IMR-90 (cell line): Measurements from ENCODE around the gene USP53. TPM values are rescaled to one million over a fixed set of nuclear protein-coding genes. Genes with fewer than 3 reads are reported as not detected.

Source experiments
- ATAC-seq: fragments of 200-7000 bp; cut with Tn5 transposase; 2 replicates; pipeline ENCODE4 v1.9.1; 2020; ENCODE audit warnings: low read depth, mild to moderate bottlenecking, moderate library complexity
- BruUV-seq: library from RNA; stranded (reverse); fragments of 400-500 nt; replicated peaks from 2 replicates; lab custom pipeline; 2021; lab: Mats Ljungman, UMichigan
- CTCF ChIA-PET: fragments of 300-600 bp; formaldehyde crosslinking; extraction: SDS; loops from one replicate; lab custom pipeline; 2021; ENCODE audit warnings: antibody characterized with exemption; lab: Yijun Ruan, JAX
- POLR2A ChIA-PET: fragments of 300-600 bp; sonication (Branson Sonifier 250); formaldehyde crosslinking; loops from one replicate; lab custom pipeline; 2022; ENCODE audit warnings: antibody characterized with exemption; ENCODE audit not compliant: unreplicated experiment; lab: Charles Lee
- DNase-seq: peaks from one replicate; pipeline ENCODE4 v3.0.0; 2013
- H2AFZ ChIP-seq: replicated peaks from 2 replicates; pipeline ENCODE3; 2013; ENCODE audit warnings: low read length, mild to moderate bottlenecking; ENCODE audit not compliant: poor library complexity
- H2AK5ac ChIP-seq: 2 replicates; pipeline ENCODE4 v1.6.1; 2013; ENCODE audit warnings: low read depth, low read length, inconsistent platforms
- H2AK9ac ChIP-seq: replicated peaks from 2 replicates; pipeline ENCODE3; 2013; ENCODE audit warnings: mild to moderate bottlenecking, low read depth, low read length, moderate library complexity; ENCODE audit not compliant: poor library complexity
- H2BK120ac ChIP-seq: 2 replicates; pipeline ENCODE4 v1.6.1; 2013; ENCODE audit warnings: low read depth, low read length, inconsistent platforms
- H2BK15ac ChIP-seq: 3 replicates; pipeline ENCODE4 v1.6.1; 2013; ENCODE audit warnings: low read depth, low read length, inconsistent platforms
- H2BK20ac ChIP-seq: 2 replicates; pipeline ENCODE4 v1.6.1; 2013; ENCODE audit warnings: low read depth, mild to moderate bottlenecking, inconsistent platforms, low read length, moderate library complexity
- H2BK5ac ChIP-seq: 2 replicates; pipeline ENCODE4 v1.6.1; 2013; ENCODE audit warnings: mild to moderate bottlenecking, low read depth, low read length, inconsistent platforms; ENCODE audit not compliant: poor library complexity, severe bottlenecking
- H3K14ac ChIP-seq: replicated peaks from 2 replicates; pipeline ENCODE4 v1.6.1; 2013; ENCODE audit warnings: low read depth, low read length, inconsistent platforms
- H3K18ac ChIP-seq: 2 replicates; pipeline ENCODE4 v1.6.1; 2013; ENCODE audit warnings: low read depth, low read length, control low read depth
- H3K23ac ChIP-seq: 2 replicates; pipeline ENCODE4 v1.6.1; 2013; ENCODE audit warnings: low read depth, low read length, inconsistent platforms
- H3K27ac ChIP-seq: 2 replicates; pipeline ENCODE4 v1.5.1; 2013; ENCODE audit warnings: mild to moderate bottlenecking, control low read depth, low read length; ENCODE audit not compliant: insufficient read depth
- H3K27me3 ChIP-seq: 2 replicates; pipeline ENCODE4 v1.6.1; 2013; ENCODE audit warnings: low read length; ENCODE audit not compliant: control insufficient read depth, insufficient read depth
- H3K36me3 ChIP-seq: 2 replicates; pipeline ENCODE4 v1.6.1; 2013; ENCODE audit warnings: low read length, mixed read lengths; ENCODE audit not compliant: control insufficient read depth, insufficient read depth
- H3K4ac ChIP-seq: 2 replicates; pipeline ENCODE4 v1.6.1; 2013; ENCODE audit warnings: low read depth, low read length, inconsistent platforms
- H3K4me1 ChIP-seq: 2 replicates; pipeline ENCODE4 v1.6.1; 2013; ENCODE audit warnings: low read length, mixed read lengths; ENCODE audit not compliant: control insufficient read depth, insufficient read depth
- H3K4me2 ChIP-seq: 2 replicates; pipeline ENCODE4 v1.6.1; 2013; ENCODE audit warnings: low read depth, mild to moderate bottlenecking, control low read depth, low read length, moderate library complexity
- H3K4me3 ChIP-seq: 2 replicates; pipeline ENCODE4 v1.5.1; 2013; ENCODE audit warnings: low read depth, mild to moderate bottlenecking, control low read depth, low read length, moderate library complexity; ENCODE audit not compliant: insufficient read depth
- H3K56ac ChIP-seq: 2 replicates; pipeline ENCODE4 v1.6.1; 2013; ENCODE audit warnings: low read length, inconsistent platforms; ENCODE audit not compliant: insufficient read depth; ENCODE audit errors: extremely low read depth
- H3K79me1 ChIP-seq, 2 experiments: 2 replicates each; pipeline ENCODE4 v1.6.1; 2013; ENCODE audit warnings: low read length in 2 of 2, inconsistent platforms in 1 of 2, low read depth in 1 of 2
- H3K9ac ChIP-seq: 2 replicates; pipeline ENCODE4 v1.6.1; 2013; ENCODE audit warnings: low read depth, low read length, control low read depth
- H3K9me1 ChIP-seq: 2 replicates; pipeline ENCODE4 v1.6.1; 2013; ENCODE audit warnings: low read length, inconsistent platforms; ENCODE audit not compliant: insufficient read depth
- H3K9me3 ChIP-seq: 2 replicates; pipeline ENCODE4 v1.6.1; 2013; ENCODE audit warnings: low read length; ENCODE audit not compliant: control insufficient read depth, insufficient read depth
- H4K20me1 ChIP-seq: 2 replicates; pipeline ENCODE4 v1.6.1; 2013; ENCODE audit warnings: low read length, inconsistent platforms; ENCODE audit not compliant: insufficient read depth
- H4K5ac ChIP-seq: 2 replicates; pipeline ENCODE4 v1.6.1; 2013; ENCODE audit warnings: mild to moderate bottlenecking, low read depth, low read length, control low read depth
- H4K8ac ChIP-seq, 2 experiments: 2 replicates each; pipeline ENCODE4 v1.6.1; 2013; ENCODE audit warnings: low read depth in 2 of 2, low read length in 2 of 2, control low read depth in 1 of 2, inconsistent platforms in 1 of 2
- H4K91ac ChIP-seq: 2 replicates; pipeline ENCODE4 v1.6.1; 2013; ENCODE audit warnings: low read depth, low read length, inconsistent platforms; ENCODE audit not compliant: insufficient read depth
- CHD1 ChIP-seq: IDR thresholded peaks from 2 replicates; pipeline ENCODE4 v1.6.1; 2012; ENCODE audit warnings: low read depth, low read length, improper control_type of control experiment
- FOS ChIP-seq: fragments of 150-350 bp; IDR thresholded peaks from 2 replicates; pipeline ENCODE4 v1.6.1; 2016; ENCODE audit warnings: low read depth, low read length
- MAFK ChIP-seq: IDR thresholded peaks from 2 replicates; pipeline ENCODE4 v1.6.1; 2012; ENCODE audit warnings: low read depth, low read length, improper control_type of control experiment
- MAZ ChIP-seq: IDR thresholded peaks from 2 replicates; pipeline ENCODE4 v1.6.1; 2012; ENCODE audit warnings: low read depth, mild to moderate bottlenecking, low read length, improper control_type of control experiment, moderate library complexity, borderline replicate concordance
- NFE2L2 ChIP-seq: fragments of 150-350 bp; IDR thresholded peaks from 2 replicates; pipeline ENCODE4 v1.6.1; 2016; ENCODE audit warnings: low read depth, mild to moderate bottlenecking, low read length
- POLR2A ChIP-seq: IDR thresholded peaks from 2 replicates; pipeline ENCODE4 v1.6.1; 2012; ENCODE audit warnings: mild to moderate bottlenecking, low read depth, low read length
- RAD21 ChIP-seq: IDR thresholded peaks from 2 replicates; pipeline ENCODE4 v1.6.1; 2012; ENCODE audit warnings: low read length, improper control_type of control experiment
- RCOR1 ChIP-seq: IDR thresholded peaks from 2 replicates; pipeline ENCODE4 v1.6.1; 2012; ENCODE audit warnings: mild to moderate bottlenecking, low read length, improper control_type of control experiment; ENCODE audit not compliant: insufficient replicate concordance
- RFX5 ChIP-seq: IDR thresholded peaks from 2 replicates; pipeline ENCODE4 v1.8.0; 2012; ENCODE audit warnings: low read depth, mild to moderate bottlenecking, low read length, moderate library complexity
- SMC3 ChIP-seq: fragments of 150-350 bp; IDR thresholded peaks from 2 replicates; pipeline ENCODE4 v1.6.1; 2016; ENCODE audit warnings: low read depth, mild to moderate bottlenecking, antibody characterized with exemption, low read length, moderate library complexity
- USF2 ChIP-seq: fragments of 150-350 bp; IDR thresholded peaks from 2 replicates; pipeline ENCODE4 v1.6.1; 2017; ENCODE audit warnings: mild to moderate bottlenecking, antibody characterized with exemption, low read length, low read depth
- WGBS, 2 experiments: methylation state at CpG; one replicate each; pipeline versions ENCODE4 v1.1.5 to v1.1.7; 2013; ENCODE audit warnings: missing lambda C conversion rate in 2 of 2; ENCODE audit not compliant: insufficient read length in 1 of 2; ENCODE audit errors: extremely low coverage in 2 of 2; 5-methylcytosine and 5-hydroxymethylcytosine counted together
- dilution Hi-C: fragments of 300-500 bp; cut with HindIII; formaldehyde crosslinking; loops from one replicate; pipeline ENCODE4 v1.14.3; 2018; ENCODE audit warnings: low sequenced_read_pairs; ENCODE audit not compliant: unreplicated experiment
- in situ Hi-C: fragments of 300-500 bp; cut with MboI; formaldehyde crosslinking; loops from 3 replicates; pipeline ENCODE4 v1.14.3; 2019; ENCODE audit warnings: low sequenced_read_pairs, inconsistent platforms, mixed read lengths
- intact Hi-C: fragments of 100-400 bp; cut with micrococcal nuclease; formaldehyde crosslinking; loops from 2 replicates; pipeline ENCODE4 v1.10.0; 2022
- polyA plus RNA-seq, 3 experiments: library from polyadenylated mRNA; depleted of rRNA; stranded (reverse); fragments of >200 nt; gene quantifications; 2 replicates each; pipeline ENCODE4 v1.2.3, GENCODE V29; 2012; ENCODE audit warnings: low replicate concordance in 1 of 3
- total RNA-seq: library from RNA; depleted of rRNA; stranded (reverse); fragments of >200 nt; gene quantifications from 2 replicates; pipeline ENCODE4 v1.2.3, GENCODE V29; 2012
- TF ChIP-seq, protein P1 (sequence below): fragments of 150-350 bp; IDR thresholded peaks from 2 replicates; pipeline ENCODE4 v1.6.1; 2016; ENCODE audit warnings: low read depth, mild to moderate bottlenecking, low read length, moderate library complexity, borderline replicate concordance
- TF ChIP-seq, protein P2 (sequence below): conservative IDR thresholded peaks from 2 replicates; pipeline ENCODE4 v1.5.1; 2012; ENCODE audit warnings: mild to moderate bottlenecking, low read depth, low read length, improper control_type of control experiment

The USP53 gene
- total and polyA plus RNA-seq, 2 of the 4 experiments (the other 2 are of a cell fraction) = 11.2 to 24.0 TPM

DNA sequence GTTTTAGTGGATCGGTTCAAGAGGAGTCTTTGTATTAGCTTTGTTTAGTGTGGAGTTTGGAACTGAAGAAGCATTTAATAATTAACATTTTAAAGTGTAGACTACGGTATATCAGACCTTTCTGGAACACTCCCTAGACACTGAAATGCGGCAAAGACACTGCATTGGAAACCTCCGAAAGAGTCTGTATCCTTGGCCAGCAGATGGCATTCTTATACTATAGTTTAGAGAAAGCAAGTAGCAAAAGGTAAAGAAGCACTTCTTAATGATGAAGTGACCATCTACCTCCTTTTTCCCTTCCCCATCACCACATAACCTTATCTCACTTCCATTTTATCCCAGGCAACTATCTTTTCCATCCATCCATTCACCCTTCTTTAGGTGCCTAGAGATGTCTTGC lies 101.8 kb downstream of the USP53 start:
- dilution Hi-C loops (no loop called here), intact Hi-C loops (loop anchor here (1.0 to 10.0 kb wide), 4 partner anchors 176 to 1780 kb away; no protein-coding TSS in a partner anchor), in situ Hi-C loops (loop anchor here (10.0 kb wide), 2 partner anchors 170 to 310 kb away; partner anchors contain the start of gene PDE5A)
- Histone ChIP-seq H4K20me1 (no peaks in the 10 kb centered on the region), H3K14ac (no peak overlapping the region), H4K91ac (no peak overlapping the region), H4K5ac (no peak overlapping the region), H3K4me3 (no peak overlapping the region), H2AK9ac (no peak overlapping the region), H3K9ac (no peak overlapping the region), H3K9me1 (no peaks in the 10 kb centered on the region), H3K23ac (no peak overlapping the region), H3K27me3 (no peaks in the 10 kb centered on the region), H3K79me1 (no peaks in the 10 kb centered on the region), H2AK5ac (no peak overlapping the region; the same call in 1 of the 2 replicates), H3K4ac (no peak overlapping the region), H2BK120ac (no peak overlapping the region), H2AFZ (no peak overlapping the region), H3K4me2 (no peak overlapping the region), H3K36me3 (no peaks in the 10 kb centered on the region), H2BK5ac (no peak overlapping the region), H2BK15ac (no peak overlapping the region), H3K56ac (no peak overlapping the region), H2BK20ac (no peak overlapping the region), H3K18ac (no peak overlapping the region), H4K8ac (no peak overlapping the region), H3K9me3 (no peaks in the 10 kb centered on the region), H3K4me1 (no peaks in the 10 kb centered on the region), H3K27ac (no peak overlapping the region)
- no TSS peak for BruUV-seq
- TF ChIP-seq SMC3 = peak; percentile 68
- TF ChIP-seq RCOR1 = no peak
- no peak for TF ChIP-seq FOS
- no peak for TF ChIP-seq USF2
- no peak for TF ChIP-seq POLR2A
- peak; percentile 72 for TF ChIP-seq RAD21
- TF ChIP-seq NFE2L2 = no peak
- TF ChIP-seq MAFK = no peak
- no peak for TF ChIP-seq CHD1
- no peak for TF ChIP-seq RFX5
- TF ChIP-seq, protein P1, sequence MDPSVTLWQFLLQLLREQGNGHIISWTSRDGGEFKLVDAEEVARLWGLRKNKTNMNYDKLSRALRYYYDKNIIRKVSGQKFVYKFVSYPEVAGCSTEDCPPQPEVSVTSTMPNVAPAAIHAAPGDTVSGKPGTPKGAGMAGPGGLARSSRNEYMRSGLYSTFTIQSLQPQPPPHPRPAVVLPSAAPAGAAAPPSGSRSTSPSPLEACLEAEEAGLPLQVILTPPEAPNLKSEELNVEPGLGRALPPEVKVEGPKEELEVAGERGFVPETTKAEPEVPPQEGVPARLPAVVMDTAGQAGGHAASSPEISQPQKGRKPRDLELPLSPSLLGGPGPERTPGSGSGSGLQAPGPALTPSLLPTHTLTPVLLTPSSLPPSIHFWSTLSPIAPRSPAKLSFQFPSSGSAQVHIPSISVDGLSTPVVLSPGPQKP = no peak
- TF ChIP-seq, protein P2, sequence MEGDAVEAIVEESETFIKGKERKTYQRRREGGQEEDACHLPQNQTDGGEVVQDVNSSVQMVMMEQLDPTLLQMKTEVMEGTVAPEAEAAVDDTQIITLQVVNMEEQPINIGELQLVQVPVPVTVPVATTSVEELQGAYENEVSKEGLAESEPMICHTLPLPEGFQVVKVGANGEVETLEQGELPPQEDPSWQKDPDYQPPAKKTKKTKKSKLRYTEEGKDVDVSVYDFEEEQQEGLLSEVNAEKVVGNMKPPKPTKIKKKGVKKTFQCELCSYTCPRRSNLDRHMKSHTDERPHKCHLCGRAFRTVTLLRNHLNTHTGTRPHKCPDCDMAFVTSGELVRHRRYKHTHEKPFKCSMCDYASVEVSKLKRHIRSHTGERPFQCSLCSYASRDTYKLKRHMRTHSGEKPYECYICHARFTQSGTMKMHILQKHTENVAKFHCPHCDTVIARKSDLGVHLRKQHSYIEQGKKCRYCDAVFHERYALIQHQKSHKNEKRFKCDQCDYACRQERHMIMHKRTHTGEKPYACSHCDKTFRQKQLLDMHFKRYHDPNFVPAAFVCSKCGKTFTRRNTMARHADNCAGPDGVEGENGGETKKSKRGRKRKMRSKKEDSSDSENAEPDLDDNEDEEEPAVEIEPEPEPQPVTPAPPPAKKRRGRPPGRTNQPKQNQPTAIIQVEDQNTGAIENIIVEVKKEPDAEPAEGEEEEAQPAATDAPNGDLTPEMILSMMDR = peak; percentile 63
- no peak for TF ChIP-seq MAZ
- ATAC-seq (peak; percentile 86), DNase-seq (peak; percentile 59)
- no CpG with 5 or more reads among the region's 4 CpGs for WGBS, 2 experiments
- CTCF ChIA-PET = interaction anchor here (0.9 to 1.0 kb wide), 2 partner anchors 27 to 742 kb away, joined by 3 to 5 read pairs; no protein-coding TSS in a partner anchor
- POLR2A ChIA-PET = no interaction called here
